BJ (cell line): ENCODE measurements around the gene MYO3B. TPM values are rescaled to one million over a fixed set of nuclear protein-coding genes. Genes with fewer than 3 reads are reported as not detected.

Source experiments
- CTCF ChIA-PET: fragments of 350-600 bp; formaldehyde crosslinking; extraction: SDS; loops from one replicate; lab custom pipeline; 2021; ENCODE audit warnings: antibody characterized with exemption, inconsistent platforms; lab: Yijun Ruan, JAX
- POLR2A ChIA-PET: fragments of 300-600 bp; sonication (Branson Sonifier 250); formaldehyde crosslinking; extraction: SDS; loops from one replicate; lab custom pipeline; 2021; ENCODE audit warnings: antibody characterized with exemption; lab: Charles Lee
- DNase-seq: peaks from one replicate; pipeline ENCODE4 v3.0.0-alpha.2; 2011; ENCODE audit warnings: low read depth
- H3K27me3 ChIP-seq: 2 replicates; pipeline ENCODE4 v1.6.0; 2011; ENCODE audit warnings: low read length; ENCODE audit not compliant: control insufficient read depth, insufficient read depth
- H3K36me3 ChIP-seq: 2 replicates; pipeline ENCODE4 v1.5.1; 2011; ENCODE audit warnings: low read length; ENCODE audit not compliant: control insufficient read depth, insufficient read depth
- H3K4me3 ChIP-seq: 2 replicates; pipeline ENCODE4 v1.5.1; 2011; ENCODE audit warnings: low read depth, mild to moderate bottlenecking, control low read depth, low read length
- CTCF ChIP-seq: IDR thresholded peaks from 2 replicates; pipeline ENCODE4 v1.5.1; 2011; ENCODE audit warnings: low read depth, mild to moderate bottlenecking, control low read depth, inconsistent platforms, low read length, moderate library complexity; ENCODE audit not compliant: insufficient read depth
- polyA plus RNA-seq: library from polyadenylated mRNA; depleted of rRNA; stranded (reverse); fragments of >200 nt; gene quantifications from 2 replicates; pipeline ENCODE4 v1.2.3, GENCODE V29; 2011

Gene MYO3B
- polyA plus RNA-seq, 1 experiment: not detected

GRCh38 chr2:170524828-170525565, 347.1 kb downstream of the MYO3B start:
- Histone ChIP-seq H3K36me3 (no peaks in the 10 kb centered on the region), H3K4me3 (no peak overlapping the region), H3K27me3 (peaks cover 2% of the 10 kb centered on the region)
- no peak for TF ChIP-seq CTCF
- ChIA-PET POLR2A (no interaction called here), CTCF (no interaction called here)
- DNase-seq: no peak

GRCh38 chr2:170525566-170525900, 347.6 kb downstream of the MYO3B start:
- no peak overlapping the region for H3K4me3 ChIP-seq
- H3K36me3 ChIP-seq: no peaks in the 10 kb centered on the region
- peaks cover 2% of the 10 kb centered on the region for H3K27me3 ChIP-seq
- CTCF ChIA-PET: no interaction called here
- no peak for TF ChIP-seq CTCF
- POLR2A ChIA-PET: no interaction called here
- DNase-seq: peak; percentile 81

GRCh38 chr2:170530284-170530745, 352.4 kb downstream of the MYO3B start:
- CTCF ChIA-PET: interaction anchor here (1.0 kb wide), 1 partner anchor 11 kb away, joined by 3 read pairs; no protein-coding TSS in a partner anchor

GRCh38 chr2:170530803-170531564, 353.0 kb downstream of the MYO3B start:
- H3K4me3 ChIP-seq: no peak overlapping the region
- H3K27me3 ChIP-seq: peaks cover 2% of the 10 kb centered on the region; the same call in 1 of the 2 replicates
- DNase-seq: no peak
- ChIA-PET CTCF (interaction anchor here (1.0 kb wide), 1 partner anchor 10 kb away, joined by 3 read pairs; no protein-coding TSS in a partner anchor), POLR2A (interaction anchor here (0.6 kb wide), 1 partner anchor 305 kb away, joined by 6 read pairs; no protein-coding TSS in a partner anchor)
- no peaks in the 10 kb centered on the region for H3K36me3 ChIP-seq
- no peak for TF ChIP-seq CTCF

More at GRCh38 chr2:170530284-170530745, 352.4 kb downstream of the MYO3B start:
- H3K27me3 ChIP-seq: peaks cover 2% of the 10 kb centered on the region; the same call in 1 of the 2 replicates
- DNase-seq: no peak
- no peak for TF ChIP-seq CTCF
- no peaks in the 10 kb centered on the region for H3K36me3 ChIP-seq
- POLR2A ChIA-PET: interaction anchor here (0.6 kb wide), 1 partner anchor 305 kb away, joined by 6 read pairs; no protein-coding TSS in a partner anchor
- H3K4me3 ChIP-seq: no peak overlapping the region

GRCh38 chr2:170531876-170532275, 353.9 kb downstream of the MYO3B start:
- POLR2A ChIA-PET: no interaction called here
- CTCF ChIA-PET: no interaction called here
- H3K4me3 ChIP-seq: no peak overlapping the region
- peaks cover 2% of the 10 kb centered on the region; the same call in 1 of the 2 replicates for H3K27me3 ChIP-seq
- DNase-seq: no peak
- no peak for TF ChIP-seq CTCF
- H3K36me3 ChIP-seq: no peaks in the 10 kb centered on the region
